Bronchus fibroblast of lung (primary cell): ENCODE results near the gene PLB1. TPM values are rescaled to one million over a fixed set of nuclear protein-coding genes. Genes with fewer than 3 reads are reported as not detected.

Source experiments
- total RNA-seq: library from RNA; depleted of rRNA; stranded (reverse); fragments of >200 nt; gene quantifications from 2 replicates; pipeline ENCODE4 v1.2.3, GENCODE V29; 2015

Gene PLB1, protein sequence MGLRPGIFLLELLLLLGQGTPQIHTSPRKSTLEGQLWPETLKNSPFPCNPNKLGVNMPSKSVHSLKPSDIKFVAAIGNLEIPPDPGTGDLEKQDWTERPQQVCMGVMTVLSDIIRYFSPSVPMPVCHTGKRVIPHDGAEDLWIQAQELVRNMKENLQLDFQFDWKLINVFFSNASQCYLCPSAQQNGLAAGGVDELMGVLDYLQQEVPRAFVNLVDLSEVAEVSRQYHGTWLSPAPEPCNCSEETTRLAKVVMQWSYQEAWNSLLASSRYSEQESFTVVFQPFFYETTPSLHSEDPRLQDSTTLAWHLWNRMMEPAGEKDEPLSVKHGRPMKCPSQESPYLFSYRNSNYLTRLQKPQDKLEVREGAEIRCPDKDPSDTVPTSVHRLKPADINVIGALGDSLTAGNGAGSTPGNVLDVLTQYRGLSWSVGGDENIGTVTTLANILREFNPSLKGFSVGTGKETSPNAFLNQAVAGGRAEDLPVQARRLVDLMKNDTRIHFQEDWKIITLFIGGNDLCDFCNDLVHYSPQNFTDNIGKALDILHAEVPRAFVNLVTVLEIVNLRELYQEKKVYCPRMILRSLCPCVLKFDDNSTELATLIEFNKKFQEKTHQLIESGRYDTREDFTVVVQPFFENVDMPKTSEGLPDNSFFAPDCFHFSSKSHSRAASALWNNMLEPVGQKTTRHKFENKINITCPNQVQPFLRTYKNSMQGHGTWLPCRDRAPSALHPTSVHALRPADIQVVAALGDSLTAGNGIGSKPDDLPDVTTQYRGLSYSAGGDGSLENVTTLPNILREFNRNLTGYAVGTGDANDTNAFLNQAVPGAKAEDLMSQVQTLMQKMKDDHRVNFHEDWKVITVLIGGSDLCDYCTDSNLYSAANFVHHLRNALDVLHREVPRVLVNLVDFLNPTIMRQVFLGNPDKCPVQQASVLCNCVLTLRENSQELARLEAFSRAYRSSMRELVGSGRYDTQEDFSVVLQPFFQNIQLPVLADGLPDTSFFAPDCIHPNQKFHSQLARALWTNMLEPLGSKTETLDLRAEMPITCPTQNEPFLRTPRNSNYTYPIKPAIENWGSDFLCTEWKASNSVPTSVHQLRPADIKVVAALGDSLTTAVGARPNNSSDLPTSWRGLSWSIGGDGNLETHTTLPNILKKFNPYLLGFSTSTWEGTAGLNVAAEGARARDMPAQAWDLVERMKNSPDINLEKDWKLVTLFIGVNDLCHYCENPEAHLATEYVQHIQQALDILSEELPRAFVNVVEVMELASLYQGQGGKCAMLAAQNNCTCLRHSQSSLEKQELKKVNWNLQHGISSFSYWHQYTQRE (N-terminal part only)
- total RNA-seq = 0.34 and 1.5 TPM in 2 replicates

DNA sequence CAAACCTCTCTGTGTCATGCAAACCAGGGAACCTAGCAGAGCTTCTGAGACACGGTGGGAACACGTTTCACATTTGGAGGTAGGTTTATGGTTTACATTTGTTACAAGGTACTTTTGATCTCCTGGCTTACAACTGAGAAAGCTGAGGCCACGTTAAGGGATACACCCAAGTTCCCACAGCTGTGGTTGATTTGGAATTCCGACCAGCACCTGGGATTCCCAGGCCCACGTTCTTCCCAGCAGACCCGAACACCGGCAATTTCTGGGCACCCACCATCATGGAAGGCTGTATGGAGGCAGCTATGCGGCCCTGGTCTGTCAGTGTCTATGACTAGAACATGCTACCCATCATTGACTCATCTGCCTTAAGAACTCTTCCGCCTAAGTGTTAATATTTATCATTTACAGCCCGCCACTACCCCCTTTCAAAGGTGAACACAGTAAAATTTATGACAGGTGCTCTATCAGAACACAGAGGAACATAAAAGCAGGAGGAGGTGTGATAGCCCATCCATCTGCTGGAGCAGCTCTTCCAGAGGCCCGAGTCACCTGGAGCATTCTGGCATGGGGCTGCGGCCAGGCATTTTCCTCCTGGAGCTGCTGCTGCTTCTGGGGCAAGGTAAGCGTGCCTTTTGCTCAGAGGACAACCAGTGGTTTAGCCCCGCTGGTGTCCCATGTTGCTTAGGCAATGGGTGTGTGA, at the start of gene PLB1:
TSS of gene PLB1 (plus strand) at position 510 of the 700 bp plus-strand sequence. CDS start at position 565, 55 bp downstream.

Other genes with a start within 250 kb of the PLB1 start
- 31.5 and 34.0 TPM in 2 replicates for gene FOSL2, start 103.2 kb upstream of the PLB1 start, total RNA-seq